HL-60 (cell line): ENCODE data around the gene FNDC1.

Source experiments
- GABPA ChIP-seq: IDR thresholded peaks from 2 replicates; pipeline ENCODE4 v1.6.1; 2012; ENCODE audit warnings: low read depth
- POLR2AphosphoS5 ChIP-seq: IDR thresholded peaks from 2 replicates; pipeline ENCODE4 v1.6.1; 2012; ENCODE audit warnings: low read depth
- SPI1 ChIP-seq: IDR thresholded peaks from 2 replicates; pipeline ENCODE4 v1.6.1; 2012; ENCODE audit warnings: low read depth, mild to moderate bottlenecking, borderline replicate concordance
- TF ChIP-seq, protein P1 (sequence below): IDR thresholded peaks from one replicate; pipeline ENCODE4 v1.5.1; 2011; ENCODE audit warnings: low read length, control low read depth, inconsistent platforms; ENCODE audit not compliant: insufficient read depth
- TF ChIP-seq, protein P2 (sequence below): IDR thresholded peaks from 2 replicates; pipeline ENCODE4 v1.6.1; 2012; ENCODE audit warnings: low read depth; ENCODE audit not compliant: insufficient replicate concordance

DNA sequence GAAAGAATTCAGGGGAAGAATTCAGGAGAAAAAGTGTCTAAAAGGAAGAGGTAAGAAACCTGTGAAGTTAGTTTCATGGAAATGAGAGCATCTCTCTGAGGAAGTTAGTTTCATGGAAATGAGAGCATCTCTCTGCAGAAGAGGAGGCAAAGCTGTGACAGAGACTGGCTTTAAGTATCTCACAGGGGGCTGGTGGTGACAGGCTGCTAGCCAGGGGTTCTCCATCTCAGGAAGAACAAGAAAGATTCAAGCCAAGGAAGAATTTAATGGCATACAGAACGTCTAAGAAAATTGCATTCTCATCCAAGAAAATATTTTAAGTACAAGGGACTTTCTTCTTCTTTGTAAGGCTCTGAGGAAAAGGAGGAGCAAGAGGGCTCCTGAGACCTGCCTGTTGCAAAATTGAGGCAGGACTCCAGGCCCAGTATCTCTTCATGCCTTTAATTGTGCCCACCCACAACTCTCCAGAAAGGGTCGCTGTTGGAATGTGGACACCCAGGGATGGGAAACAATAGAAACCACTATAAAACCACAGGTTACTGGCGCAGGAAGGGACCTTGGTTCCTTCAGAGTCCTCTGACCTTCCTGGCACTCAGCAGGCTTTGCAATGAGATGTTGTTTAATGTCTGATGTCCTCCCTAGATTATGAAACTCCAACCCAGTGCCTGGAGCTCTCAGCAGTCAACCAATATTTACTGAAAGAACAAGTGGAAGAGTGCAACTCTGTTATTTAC lies 136.8 kb downstream of the FNDC1 start:
- TF ChIP-seq, protein P1, sequence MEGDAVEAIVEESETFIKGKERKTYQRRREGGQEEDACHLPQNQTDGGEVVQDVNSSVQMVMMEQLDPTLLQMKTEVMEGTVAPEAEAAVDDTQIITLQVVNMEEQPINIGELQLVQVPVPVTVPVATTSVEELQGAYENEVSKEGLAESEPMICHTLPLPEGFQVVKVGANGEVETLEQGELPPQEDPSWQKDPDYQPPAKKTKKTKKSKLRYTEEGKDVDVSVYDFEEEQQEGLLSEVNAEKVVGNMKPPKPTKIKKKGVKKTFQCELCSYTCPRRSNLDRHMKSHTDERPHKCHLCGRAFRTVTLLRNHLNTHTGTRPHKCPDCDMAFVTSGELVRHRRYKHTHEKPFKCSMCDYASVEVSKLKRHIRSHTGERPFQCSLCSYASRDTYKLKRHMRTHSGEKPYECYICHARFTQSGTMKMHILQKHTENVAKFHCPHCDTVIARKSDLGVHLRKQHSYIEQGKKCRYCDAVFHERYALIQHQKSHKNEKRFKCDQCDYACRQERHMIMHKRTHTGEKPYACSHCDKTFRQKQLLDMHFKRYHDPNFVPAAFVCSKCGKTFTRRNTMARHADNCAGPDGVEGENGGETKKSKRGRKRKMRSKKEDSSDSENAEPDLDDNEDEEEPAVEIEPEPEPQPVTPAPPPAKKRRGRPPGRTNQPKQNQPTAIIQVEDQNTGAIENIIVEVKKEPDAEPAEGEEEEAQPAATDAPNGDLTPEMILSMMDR, result no peak
- TF ChIP-seq POLR2AphosphoS5 (no peak), GABPA (no peak), SPI1 (no peak)
- TF ChIP-seq, protein P2, sequence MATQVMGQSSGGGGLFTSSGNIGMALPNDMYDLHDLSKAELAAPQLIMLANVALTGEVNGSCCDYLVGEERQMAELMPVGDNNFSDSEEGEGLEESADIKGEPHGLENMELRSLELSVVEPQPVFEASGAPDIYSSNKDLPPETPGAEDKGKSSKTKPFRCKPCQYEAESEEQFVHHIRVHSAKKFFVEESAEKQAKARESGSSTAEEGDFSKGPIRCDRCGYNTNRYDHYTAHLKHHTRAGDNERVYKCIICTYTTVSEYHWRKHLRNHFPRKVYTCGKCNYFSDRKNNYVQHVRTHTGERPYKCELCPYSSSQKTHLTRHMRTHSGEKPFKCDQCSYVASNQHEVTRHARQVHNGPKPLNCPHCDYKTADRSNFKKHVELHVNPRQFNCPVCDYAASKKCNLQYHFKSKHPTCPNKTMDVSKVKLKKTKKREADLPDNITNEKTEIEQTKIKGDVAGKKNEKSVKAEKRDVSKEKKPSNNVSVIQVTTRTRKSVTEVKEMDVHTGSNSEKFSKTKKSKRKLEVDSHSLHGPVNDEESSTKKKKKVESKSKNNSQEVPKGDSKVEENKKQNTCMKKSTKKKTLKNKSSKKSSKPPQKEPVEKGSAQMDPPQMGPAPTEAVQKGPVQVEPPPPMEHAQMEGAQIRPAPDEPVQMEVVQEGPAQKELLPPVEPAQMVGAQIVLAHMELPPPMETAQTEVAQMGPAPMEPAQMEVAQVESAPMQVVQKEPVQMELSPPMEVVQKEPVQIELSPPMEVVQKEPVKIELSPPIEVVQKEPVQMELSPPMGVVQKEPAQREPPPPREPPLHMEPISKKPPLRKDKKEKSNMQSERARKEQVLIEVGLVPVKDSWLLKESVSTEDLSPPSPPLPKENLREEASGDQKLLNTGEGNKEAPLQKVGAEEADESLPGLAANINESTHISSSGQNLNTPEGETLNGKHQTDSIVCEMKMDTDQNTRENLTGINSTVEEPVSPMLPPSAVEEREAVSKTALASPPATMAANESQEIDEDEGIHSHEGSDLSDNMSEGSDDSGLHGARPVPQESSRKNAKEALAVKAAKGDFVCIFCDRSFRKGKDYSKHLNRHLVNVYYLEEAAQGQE, result no peak
